CD1c-positive myeloid dendritic cell (primary cell): Measurements from ENCODE around the gene CISD3.
"Not testable (repeated sequence)": the region's sequence is repeated elsewhere in the genome, so short reads cannot be mapped to it uniquely, and the experiment has no call there.

Experiments used
- DNase-seq: peaks from one replicate; pipeline ENCODE4 v3.0.0-alpha.2; 2016; ENCODE audit errors: extremely low spot score

CISD3 gene

GRCh38 chr17:38707678-38708351 is 22.3 kb upstream of the CISD3 start:
- no peak for DNase-seq

GRCh38 chr17:38709104-38709820 is 20.9 kb upstream of the CISD3 start:
- DNase-seq, result no peak

GRCh38 chr17:38709864-38710603 is 20.1 kb upstream of the CISD3 start:
- DNase-seq, result no peak

GRCh38 chr17:38710604-38710962 is 19.6 kb upstream of the CISD3 start:
- no peak for DNase-seq

GRCh38 chr17:38710985-38711384 is 19.2 kb upstream of the CISD3 start:
- DNase-seq, result no peak

- DNase-seq, result no peak
These were observed 18.2 kb upstream of the CISD3 start for GRCh38 chr17:38711792-38712571.

- DNase-seq, result no peak
These were observed 17.5 kb upstream of the CISD3 start for GRCh38 chr17:38712593-38712992.

GRCh38 chr17:38713456-38714075 is 16.6 kb upstream of the CISD3 start:
- no peak for DNase-seq

GRCh38 chr17:38715216-38715943 is 14.8 kb upstream of the CISD3 start:
- DNase-seq, result no peak

- DNase-seq, result no peak
These were observed 13.7 kb upstream of the CISD3 start for GRCh38 chr17:38716368-38717005.

GRCh38 chr17:38717139-38717745 is 12.9 kb upstream of the CISD3 start:
- DNase-seq, result no peak

- no peak for DNase-seq
These were observed 10.7 kb upstream of the CISD3 start for GRCh38 chr17:38719289-38719942.

- DNase-seq, result no peak
These were observed 10.0 kb upstream of the CISD3 start for GRCh38 chr17:38719943-38720641.

- DNase-seq, result no peak
These were observed 9.2 kb upstream of the CISD3 start for GRCh38 chr17:38720941-38721340.

GRCh38 chr17:38721802-38722201 is 8.3 kb upstream of the CISD3 start:
- no peak for DNase-seq

GRCh38 chr17:38724337-38724988 is 5.7 kb upstream of the CISD3 start:
- DNase-seq, result no peak

- no peak for DNase-seq
These were observed 5.1 kb upstream of the CISD3 start for GRCh38 chr17:38725066-38725465.

GRCh38 chr17:38726145-38726544 is 4.0 kb upstream of the CISD3 start:
- not testable (repeated sequence) for DNase-seq
